ENCODE results near the gene SELENOM.

The SELENOM gene

DNA sequence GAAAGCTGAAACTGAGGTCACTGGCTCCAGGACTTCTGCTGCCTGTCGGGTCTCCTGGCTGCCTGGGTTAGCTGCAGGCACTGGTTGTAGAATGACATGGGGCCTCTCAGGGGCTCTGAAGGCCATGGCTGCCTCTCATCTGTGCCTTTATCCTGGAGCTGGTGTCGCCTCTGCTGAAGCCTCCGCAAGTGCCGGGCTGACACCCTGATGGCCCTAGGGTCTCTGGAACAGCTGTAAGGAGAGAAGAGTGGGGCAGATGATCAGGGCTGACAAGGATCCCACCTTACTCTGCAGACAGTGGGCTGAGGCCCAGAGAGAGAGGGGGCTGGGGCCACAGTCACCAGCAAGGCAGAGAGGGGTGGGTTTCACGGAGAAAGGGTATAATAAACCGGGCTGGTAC lies 28.3 kb upstream of the SELENOM start:
- Histone ChIP-seq H3K4me3 (ENCODE audit: low read length in 2 of 2) (no peak overlapping the region), H3K9me3 (ENCODE audit: control insufficient read depth in 2 of 2, low read length in 2 of 2) (no peaks in the 10 kb centered on the region), H3K27me3 (ENCODE audit: control insufficient read depth in 2 of 2, insufficient read depth in 2 of 2, low read length in 2 of 2) (no peaks in the 10 kb centered on the region), H3K4me1 (ENCODE audit: control insufficient read depth in 2 of 2, insufficient read depth in 2 of 2, low read length in 2 of 2) (no peaks in the 10 kb centered on the region), H3K36me3 (ENCODE audit: control insufficient read depth in 2 of 2, insufficient read depth in 2 of 2, low read length in 2 of 2) (peaks cover 2 to 4% of the 10 kb centered on the region in 2 donors), H3K27ac (ENCODE audit: low read depth in 2 of 2, low read length in 2 of 2) (no peak overlapping the region), H3K9ac (ENCODE audit: low read depth in 1 of 2, low read length in 2 of 2) (no peak overlapping the region)

- H3K27ac ChIP-seq (ENCODE audit: low read depth in 2 of 2, low read length in 2 of 2) = no peak overlapping the region
- H3K36me3 ChIP-seq (ENCODE audit: control insufficient read depth in 2 of 2, insufficient read depth in 2 of 2, low read length in 2 of 2) = peaks cover 2 to 4% of the 10 kb centered on the region in 2 donors
- H3K27me3 ChIP-seq (ENCODE audit: control insufficient read depth in 2 of 2, insufficient read depth in 2 of 2, low read length in 2 of 2) = no peaks in the 10 kb centered on the region
- no peaks in the 10 kb centered on the region for H3K4me1 ChIP-seq (ENCODE audit: control insufficient read depth in 2 of 2, insufficient read depth in 2 of 2, low read length in 2 of 2)
- H3K9me3 ChIP-seq (ENCODE audit: control insufficient read depth in 2 of 2, low read length in 2 of 2) = no peaks in the 10 kb centered on the region
- no peak overlapping the region for H3K9ac ChIP-seq (ENCODE audit: low read depth in 1 of 2, low read length in 2 of 2)
- no peak overlapping the region for H3K4me3 ChIP-seq (ENCODE audit: low read length in 2 of 2)
Observed at GRCh38 chr22:31134688-31135087, 27.3 kb upstream of the SELENOM start.

DNA sequence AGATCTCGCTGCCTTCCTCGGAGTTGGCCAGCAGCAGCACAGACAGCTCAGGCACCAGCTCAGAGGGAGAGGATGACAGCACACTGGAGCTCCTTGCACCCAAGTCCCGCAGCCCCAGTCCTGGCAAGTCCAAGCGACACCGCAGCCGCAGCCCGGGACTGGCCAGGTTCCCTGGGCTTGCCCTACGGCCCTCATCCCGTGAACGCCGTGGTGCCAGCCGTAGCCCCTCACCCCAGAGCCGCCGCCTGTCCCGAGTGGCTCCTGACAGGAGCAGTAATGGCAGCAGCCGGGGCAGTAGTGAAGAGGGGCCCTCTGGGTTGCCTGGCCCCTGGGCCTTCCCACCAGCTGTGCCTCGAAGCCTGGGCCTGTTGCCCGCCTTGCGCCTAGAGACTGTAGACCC lies 26.5 kb upstream of the SELENOM start:
- H3K9me3 ChIP-seq (ENCODE audit: control insufficient read depth in 2 of 2, low read length in 2 of 2) = no peaks in the 10 kb centered on the region
- no peak overlapping the region for H3K4me3 ChIP-seq (ENCODE audit: low read length in 2 of 2)
- H3K9ac ChIP-seq (ENCODE audit: low read depth in 1 of 2, low read length in 2 of 2) = no peak overlapping the region
- peaks cover 2 to 4% of the 10 kb centered on the region in 2 donors for H3K36me3 ChIP-seq (ENCODE audit: control insufficient read depth in 2 of 2, insufficient read depth in 2 of 2, low read length in 2 of 2)
- no peaks in the 10 kb centered on the region for H3K27me3 ChIP-seq (ENCODE audit: control insufficient read depth in 2 of 2, insufficient read depth in 2 of 2, low read length in 2 of 2)
- H3K4me1 ChIP-seq (ENCODE audit: control insufficient read depth in 2 of 2, insufficient read depth in 2 of 2, low read length in 2 of 2) = no peaks in the 10 kb centered on the region
- no peak overlapping the region for H3K27ac ChIP-seq (ENCODE audit: low read depth in 2 of 2, low read length in 2 of 2)

- H3K9me3 ChIP-seq (ENCODE audit: control insufficient read depth in 2 of 2, low read length in 2 of 2) = no peaks in the 10 kb centered on the region
Observed at GRCh38 chr22:31130873-31131272, 23.5 kb upstream of the SELENOM start.

DNA sequence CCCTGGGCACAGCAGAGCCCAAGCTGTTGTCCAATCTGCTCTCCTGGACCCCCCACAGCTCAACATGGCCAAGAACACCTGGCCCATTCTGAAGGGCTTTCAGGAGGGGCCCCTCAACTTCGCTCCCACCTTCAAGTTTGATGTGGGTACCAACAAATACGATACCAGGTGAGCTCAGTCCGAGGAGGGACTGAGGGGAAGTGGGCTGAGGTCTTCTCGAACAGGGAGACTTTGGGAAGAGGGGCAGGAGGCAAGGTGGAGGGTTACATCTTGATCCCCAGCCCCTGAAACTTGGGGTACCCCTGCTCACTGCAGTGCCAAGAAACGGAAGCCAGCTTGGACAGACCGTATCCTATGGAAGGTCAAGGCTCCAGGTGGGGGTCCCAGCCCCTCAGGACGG lies 20.8 kb upstream of the SELENOM start:
- H3K4me3 ChIP-seq (ENCODE audit: low read length in 2 of 2) = no peak overlapping the region
- no peaks in the 10 kb centered on the region for H3K27me3 ChIP-seq (ENCODE audit: control insufficient read depth in 2 of 2, insufficient read depth in 2 of 2, low read length in 2 of 2)
- no peak overlapping the region for H3K27ac ChIP-seq (ENCODE audit: low read depth in 2 of 2, low read length in 2 of 2)
- H3K36me3 ChIP-seq (ENCODE audit: control insufficient read depth in 2 of 2, insufficient read depth in 2 of 2, low read length in 2 of 2) = peaks cover 0 to 9% of the 10 kb centered on the region in 2 donors
- H3K9me3 ChIP-seq (ENCODE audit: control insufficient read depth in 2 of 2, low read length in 2 of 2) = no peaks in the 10 kb centered on the region
- no peak overlapping the region for H3K9ac ChIP-seq (ENCODE audit: low read depth in 1 of 2, low read length in 2 of 2)
- H3K4me1 ChIP-seq (ENCODE audit: control insufficient read depth in 2 of 2, insufficient read depth in 2 of 2, low read length in 2 of 2) = peaks cover 0 to 8% of the 10 kb centered on the region in 2 donors

More at GRCh38 chr22:31130873-31131272, 23.5 kb upstream of the SELENOM start:
- Histone ChIP-seq H3K36me3 (ENCODE audit: control insufficient read depth in 2 of 2, insufficient read depth in 2 of 2, low read length in 2 of 2) (peaks cover 4 to 9% of the 10 kb centered on the region in 2 donors), H3K4me3 (ENCODE audit: low read length in 2 of 2) (no peak overlapping the region), H3K4me1 (ENCODE audit: control insufficient read depth in 2 of 2, insufficient read depth in 2 of 2, low read length in 2 of 2) (peaks cover 0 to 2% of the 10 kb centered on the region in 2 donors), H3K27ac (ENCODE audit: low read depth in 2 of 2, low read length in 2 of 2) (no peak overlapping the region), H3K9ac (ENCODE audit: low read depth in 1 of 2, low read length in 2 of 2) (no peak overlapping the region), H3K27me3 (ENCODE audit: control insufficient read depth in 2 of 2, insufficient read depth in 2 of 2, low read length in 2 of 2) (no peaks in the 10 kb centered on the region)

GRCh38 chr22:31127181-31127772 lies 19.9 kb upstream of the SELENOM start:
- Histone ChIP-seq H3K27ac (ENCODE audit: low read depth in 2 of 2, low read length in 2 of 2) (no peak overlapping the region), H3K36me3 (ENCODE audit: control insufficient read depth in 2 of 2, insufficient read depth in 2 of 2, low read length in 2 of 2) (peaks cover 0 to 7% of the 10 kb centered on the region in 2 donors), H3K4me3 (ENCODE audit: low read length in 2 of 2) (no peak overlapping the region), H3K9ac (ENCODE audit: low read depth in 1 of 2, low read length in 2 of 2) (no peak overlapping the region), H3K9me3 (ENCODE audit: control insufficient read depth in 2 of 2, low read length in 2 of 2) (no peaks in the 10 kb centered on the region), H3K4me1 (ENCODE audit: control insufficient read depth in 2 of 2, insufficient read depth in 2 of 2, low read length in 2 of 2) (peaks cover 5 to 16% of the 10 kb centered on the region in 2 donors), H3K27me3 (ENCODE audit: control insufficient read depth in 2 of 2, insufficient read depth in 2 of 2, low read length in 2 of 2) (no peaks in the 10 kb centered on the region)

DNA sequence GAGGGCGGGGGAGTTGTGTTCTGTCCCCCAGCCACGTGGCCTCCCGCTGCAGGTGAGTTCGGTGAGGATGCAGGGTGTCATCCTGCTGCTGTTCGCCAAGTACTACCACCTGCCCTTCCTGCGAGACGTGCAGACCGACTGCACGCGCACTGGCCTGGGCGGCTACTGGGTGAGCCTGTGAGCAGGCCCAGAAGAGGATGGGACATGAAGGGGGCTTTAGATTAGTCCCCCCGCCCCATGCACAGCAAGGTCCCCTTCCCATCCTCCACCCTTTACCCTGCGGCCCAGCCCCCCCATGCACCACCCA lies 19.5 kb upstream of the SELENOM start:
- Histone ChIP-seq H3K4me1 (ENCODE audit: control insufficient read depth in 2 of 2, insufficient read depth in 2 of 2, low read length in 2 of 2) (peaks cover 10 to 20% of the 10 kb centered on the region in 2 donors), H3K27me3 (ENCODE audit: control insufficient read depth in 2 of 2, insufficient read depth in 2 of 2, low read length in 2 of 2) (no peaks in the 10 kb centered on the region), H3K36me3 (ENCODE audit: control insufficient read depth in 2 of 2, insufficient read depth in 2 of 2, low read length in 2 of 2) (peaks cover 0 to 7% of the 10 kb centered on the region in 2 donors), H3K27ac (ENCODE audit: low read depth in 2 of 2, low read length in 2 of 2) (no peak overlapping the region), H3K4me3 (ENCODE audit: low read length in 2 of 2) (no peak overlapping the region), H3K9ac (ENCODE audit: low read depth in 1 of 2, low read length in 2 of 2) (no peak overlapping the region), H3K9me3 (ENCODE audit: control insufficient read depth in 2 of 2, low read length in 2 of 2) (no peaks in the 10 kb centered on the region)

DNA sequence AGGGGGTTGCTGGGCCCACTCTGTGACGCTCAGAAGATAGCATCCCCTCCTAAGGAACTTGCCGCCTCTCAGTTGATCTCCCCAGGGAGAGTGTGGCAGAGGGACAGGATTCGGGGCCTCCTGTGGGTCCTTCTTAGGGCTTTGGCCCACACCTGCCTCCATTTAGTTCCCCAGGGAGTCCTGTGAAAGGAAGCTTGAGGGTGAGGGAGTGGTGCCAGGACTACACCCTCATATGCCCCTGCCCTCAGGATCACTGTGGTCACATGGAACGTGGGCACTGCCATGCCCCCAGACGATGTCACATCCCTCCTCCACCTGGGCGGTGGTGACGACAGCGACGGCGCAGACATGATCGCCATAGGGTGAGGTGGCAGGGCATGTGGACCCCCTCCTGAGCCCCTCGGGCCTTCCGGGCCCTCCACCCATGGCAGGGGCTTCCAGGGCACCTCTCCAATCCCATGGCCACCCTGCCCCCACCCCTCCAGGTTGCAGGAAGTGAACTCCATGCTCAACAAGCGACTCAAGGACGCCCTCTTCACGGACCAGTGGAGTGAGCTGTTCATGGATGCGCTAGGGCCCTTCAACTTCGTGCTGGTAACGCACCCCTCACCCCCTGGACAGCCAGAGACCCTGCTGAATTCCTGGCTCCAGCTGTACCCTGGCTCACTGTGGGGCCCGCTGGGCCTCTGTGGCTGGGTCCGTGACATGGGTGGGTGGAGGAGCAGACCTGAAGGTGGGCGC lies 18.9 kb upstream of the SELENOM start:
- H3K36me3 ChIP-seq (ENCODE audit: control insufficient read depth in 2 of 2, insufficient read depth in 2 of 2, low read length in 2 of 2) = peaks cover 0 to 7% of the 10 kb centered on the region in 2 donors
- no peaks in the 10 kb centered on the region for H3K27me3 ChIP-seq (ENCODE audit: control insufficient read depth in 2 of 2, insufficient read depth in 2 of 2, low read length in 2 of 2)
- peaks cover 12 to 24% of the 10 kb centered on the region in 2 donors for H3K4me1 ChIP-seq (ENCODE audit: control insufficient read depth in 2 of 2, insufficient read depth in 2 of 2, low read length in 2 of 2)
- H3K27ac ChIP-seq (ENCODE audit: low read depth in 2 of 2, low read length in 2 of 2) = no peak overlapping the region
- H3K4me3 ChIP-seq (ENCODE audit: low read length in 2 of 2) = no peak overlapping the region
- H3K9ac ChIP-seq (ENCODE audit: low read depth in 1 of 2, low read length in 2 of 2) = no peak overlapping the region
- H3K9me3 ChIP-seq (ENCODE audit: control insufficient read depth in 2 of 2, low read length in 2 of 2) = no peaks in the 10 kb centered on the region

DNA sequence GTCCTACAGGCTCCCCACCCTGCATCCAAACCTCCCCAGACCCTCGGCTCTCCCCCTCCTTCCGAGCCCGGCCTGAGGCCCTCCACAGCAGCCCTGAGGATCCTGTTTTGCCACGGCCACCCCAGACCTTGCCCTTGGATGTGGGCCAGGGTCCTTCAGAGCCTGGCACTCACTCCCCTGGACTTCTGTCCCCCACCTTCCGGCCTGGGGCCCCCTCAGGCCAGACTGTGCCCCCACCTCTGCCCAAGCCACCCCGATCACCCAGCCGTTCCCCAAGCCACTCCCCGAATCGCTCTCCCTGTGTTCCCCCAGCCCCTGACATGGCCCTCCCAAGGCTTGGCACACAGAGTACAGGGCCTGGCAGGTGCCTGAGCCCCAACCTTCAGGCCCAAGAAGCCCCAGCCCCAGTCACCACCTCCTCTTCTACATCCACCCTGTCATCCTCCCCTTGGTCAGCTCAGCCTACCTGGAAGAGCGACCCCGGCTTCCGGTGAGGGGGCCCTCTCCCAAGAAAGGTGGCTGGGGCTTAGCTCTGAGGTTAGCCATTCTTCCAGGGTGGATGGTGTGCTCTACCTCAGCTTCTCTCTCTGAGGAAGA lies 18.3 kb upstream of the SELENOM start:
- no peak overlapping the region for H3K27ac ChIP-seq (ENCODE audit: low read depth in 2 of 2, low read length in 2 of 2)
- no peak overlapping the region for H3K9ac ChIP-seq (ENCODE audit: low read depth in 1 of 2, low read length in 2 of 2)
- no peaks in the 10 kb centered on the region for H3K9me3 ChIP-seq (ENCODE audit: control insufficient read depth in 2 of 2, low read length in 2 of 2)
- no peak overlapping the region for H3K4me3 ChIP-seq (ENCODE audit: low read length in 2 of 2)
- peaks cover 12 to 24% of the 10 kb centered on the region in 2 donors for H3K4me1 ChIP-seq (ENCODE audit: control insufficient read depth in 2 of 2, insufficient read depth in 2 of 2, low read length in 2 of 2)
- H3K27me3 ChIP-seq (ENCODE audit: control insufficient read depth in 2 of 2, insufficient read depth in 2 of 2, low read length in 2 of 2) = no peaks in the 10 kb centered on the region
- H3K36me3 ChIP-seq (ENCODE audit: control insufficient read depth in 2 of 2, insufficient read depth in 2 of 2, low read length in 2 of 2) = peaks cover 0 to 7% of the 10 kb centered on the region in 2 donors

GRCh38 chr22:31124811-31125465 lies 17.6 kb upstream of the SELENOM start:
- Histone ChIP-seq H3K27me3 (ENCODE audit: control insufficient read depth in 2 of 2, insufficient read depth in 2 of 2, low read length in 2 of 2) (no peaks in the 10 kb centered on the region), H3K4me3 (ENCODE audit: low read length in 2 of 2) (no peak overlapping the region), H3K9ac (ENCODE audit: low read depth in 1 of 2, low read length in 2 of 2) (no peak overlapping the region), H3K9me3 (ENCODE audit: control insufficient read depth in 2 of 2, low read length in 2 of 2) (no peaks in the 10 kb centered on the region), H3K36me3 (ENCODE audit: control insufficient read depth in 2 of 2, insufficient read depth in 2 of 2, low read length in 2 of 2) (peaks cover 0 to 7% of the 10 kb centered on the region in 2 donors), H3K4me1 (ENCODE audit: control insufficient read depth in 2 of 2, insufficient read depth in 2 of 2, low read length in 2 of 2) (peaks cover 12 to 24% of the 10 kb centered on the region in 2 donors), H3K27ac (ENCODE audit: low read depth in 2 of 2, low read length in 2 of 2) (no peak overlapping the region)
